GM19240 (cell line): Measurements from ENCODE around the gene POLG.

Experiments
- DNase-seq: peaks from one replicate; pipeline ENCODE4 v3.0.0; 2011; ENCODE audit warnings: low spot score; ENCODE audit not compliant: insufficient read length

Gene POLG

DNA sequence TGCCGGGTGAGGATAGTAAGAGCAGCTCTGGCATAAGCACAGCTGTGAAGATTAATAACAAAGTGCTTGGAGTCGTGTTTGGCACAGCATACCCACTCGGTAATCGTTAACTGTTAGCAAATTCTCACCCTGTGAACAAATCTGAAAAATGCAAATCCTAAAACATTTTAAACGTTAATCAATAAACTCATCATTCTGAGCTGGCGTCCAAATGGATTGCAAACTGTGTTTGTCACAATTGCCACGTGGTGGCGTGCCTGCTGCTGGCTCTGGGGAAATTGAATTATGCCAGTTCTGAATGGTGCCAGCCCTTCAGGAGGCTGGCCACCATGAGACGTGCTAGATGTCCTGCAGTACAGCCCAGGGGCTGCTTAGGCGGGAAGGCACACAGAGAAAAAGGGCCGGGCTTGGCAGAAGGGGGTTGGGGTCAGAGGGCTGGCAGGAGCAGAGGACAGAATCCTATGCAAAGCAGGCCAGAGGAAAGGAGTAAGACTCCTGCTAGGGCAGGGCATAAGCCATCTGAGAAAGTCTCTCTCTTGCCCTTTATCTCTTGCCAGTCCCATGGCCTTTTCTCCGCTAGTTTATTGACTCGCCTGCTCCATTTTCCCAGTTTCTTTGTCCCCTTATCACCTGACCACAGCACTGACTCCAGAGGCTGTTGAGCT lies 22.1 kb upstream of the POLG start:
- no peak for DNase-seq

DNA sequence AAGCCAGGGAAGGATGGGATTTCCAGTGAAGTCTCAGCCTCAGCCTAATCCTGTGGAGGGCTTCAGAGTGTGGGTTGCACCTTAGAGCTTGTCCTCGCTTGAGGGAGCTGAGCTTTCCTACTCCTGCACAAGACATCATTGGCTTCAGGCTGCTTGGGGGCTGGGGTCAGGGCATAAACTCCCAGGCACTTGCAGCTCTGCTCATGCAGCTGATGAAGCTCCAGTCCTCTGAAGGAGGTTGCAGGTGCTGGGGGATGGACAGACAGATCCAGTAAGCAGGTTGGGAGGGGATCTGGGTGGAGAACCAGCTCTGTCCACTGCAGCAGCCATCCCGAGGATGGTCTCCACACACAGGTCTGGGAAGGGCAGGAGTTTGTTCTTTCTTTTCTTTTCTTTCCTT lies 19.4 kb upstream of the POLG start:
- no peak for DNase-seq

DNA sequence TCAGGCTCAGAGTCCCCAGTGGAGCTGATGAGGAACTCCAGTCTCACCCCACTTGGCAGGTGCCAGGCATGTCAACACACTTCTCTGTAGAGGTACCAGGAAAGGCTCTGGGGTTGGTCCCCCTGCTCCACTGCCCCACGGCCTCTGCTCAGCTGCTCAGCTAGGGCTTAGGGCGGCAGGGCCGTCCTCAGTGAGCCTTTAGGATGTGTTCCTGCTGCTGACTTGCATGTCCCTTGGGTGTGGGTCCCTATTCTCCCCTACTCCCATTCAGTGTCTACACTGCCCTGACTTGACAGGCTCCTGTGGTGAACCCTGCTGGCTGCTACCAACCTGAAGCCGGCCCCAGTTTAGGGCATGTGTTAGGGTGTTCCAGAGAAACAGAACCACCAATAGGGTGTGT lies 17.9 kb upstream of the POLG start:
- no peak for DNase-seq

DNA sequence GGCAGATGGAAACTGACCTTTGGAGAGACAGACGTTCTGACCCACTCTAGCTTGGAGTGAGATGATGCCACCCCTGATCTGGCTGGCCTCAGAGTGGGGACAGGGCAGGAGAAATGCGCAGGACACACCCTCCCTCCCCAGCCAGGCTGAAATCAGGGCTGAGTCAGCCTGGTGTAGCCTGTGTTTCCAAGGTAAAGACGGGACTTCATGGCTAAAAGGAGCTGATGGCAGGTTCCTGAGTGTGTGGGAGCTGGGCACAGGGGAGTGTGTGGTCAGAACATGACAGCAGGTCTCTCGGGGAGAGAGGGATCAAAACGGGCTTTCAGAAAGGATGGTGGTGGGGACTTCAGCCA lies 14.6 kb upstream of the POLG start:
- no peak for DNase-seq

DNA sequence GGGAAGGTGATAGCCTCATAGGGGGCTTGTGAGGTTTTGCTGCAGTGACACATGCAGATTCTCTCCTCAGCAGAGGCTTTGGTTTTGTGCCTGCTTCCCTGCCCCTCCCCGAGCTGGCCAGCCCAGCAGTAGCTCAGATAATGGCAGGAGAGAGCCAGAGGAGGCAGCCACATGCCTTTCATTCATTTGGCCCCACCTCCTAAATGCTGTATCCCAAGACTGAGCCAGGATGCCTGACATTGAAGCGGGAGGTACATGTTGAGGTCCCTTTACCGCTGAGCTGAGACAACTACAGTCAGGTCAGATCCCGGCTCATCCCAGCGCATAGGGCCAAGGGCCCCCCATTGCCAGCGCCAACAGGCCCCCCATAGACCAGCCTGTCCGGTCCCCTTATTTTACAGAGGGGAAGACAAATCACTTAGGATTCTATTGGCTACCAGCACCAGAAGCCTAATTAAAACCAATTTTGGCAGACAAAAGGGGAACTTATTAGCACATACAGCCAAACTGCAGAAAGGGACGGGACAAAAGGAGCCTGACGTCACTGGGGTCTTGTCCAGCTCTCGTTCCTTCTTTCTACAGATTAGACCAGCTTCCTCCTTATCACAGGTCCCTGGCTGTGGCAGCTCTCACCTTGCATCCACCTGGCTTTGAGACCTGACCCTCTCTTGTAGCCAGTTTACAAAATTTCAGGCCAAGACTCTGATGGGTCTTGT lies 12.1 kb upstream of the POLG start:
- DNase-seq, result no peak

DNA sequence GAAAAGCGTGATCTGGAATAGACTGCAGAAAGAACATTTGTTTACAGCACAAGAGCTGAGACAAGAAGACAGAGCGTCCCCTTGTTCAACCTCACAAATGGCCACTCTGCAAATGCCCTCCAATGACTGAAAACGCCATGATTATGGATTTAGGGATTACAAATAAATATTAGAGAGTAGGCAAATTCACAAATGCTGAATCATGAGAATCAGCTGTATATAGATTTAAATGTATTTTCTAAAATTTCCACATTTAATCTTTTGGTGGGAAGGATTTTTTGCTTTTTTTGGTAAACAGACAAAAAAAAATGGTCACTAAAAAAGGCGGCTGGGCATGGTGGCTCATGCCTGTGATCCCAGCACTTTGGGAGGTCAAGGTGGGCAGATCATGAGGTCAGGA lies 10.6 kb upstream of the POLG start:
- no peak for DNase-seq

DNA sequence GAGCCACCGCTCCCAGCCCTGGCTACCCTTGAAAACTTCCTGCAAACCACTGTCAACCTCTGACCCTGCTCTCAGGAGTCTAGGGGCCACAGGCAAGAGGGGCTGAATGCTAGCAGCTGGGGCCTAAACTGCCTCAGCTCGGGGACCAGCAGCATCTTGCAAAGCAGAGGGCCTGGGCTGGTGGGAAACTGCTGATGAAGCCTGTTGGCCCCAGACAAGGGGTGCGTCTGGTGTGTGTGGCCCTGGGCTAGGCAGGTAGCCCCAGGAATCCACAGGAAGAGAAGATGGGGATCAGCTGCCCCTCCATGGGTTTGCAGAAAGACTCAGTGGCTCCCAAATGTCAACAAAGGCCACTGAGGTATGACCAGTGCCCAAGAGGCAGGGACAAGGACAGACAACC lies 8.2 kb upstream of the POLG start:
- no peak for DNase-seq

DNA sequence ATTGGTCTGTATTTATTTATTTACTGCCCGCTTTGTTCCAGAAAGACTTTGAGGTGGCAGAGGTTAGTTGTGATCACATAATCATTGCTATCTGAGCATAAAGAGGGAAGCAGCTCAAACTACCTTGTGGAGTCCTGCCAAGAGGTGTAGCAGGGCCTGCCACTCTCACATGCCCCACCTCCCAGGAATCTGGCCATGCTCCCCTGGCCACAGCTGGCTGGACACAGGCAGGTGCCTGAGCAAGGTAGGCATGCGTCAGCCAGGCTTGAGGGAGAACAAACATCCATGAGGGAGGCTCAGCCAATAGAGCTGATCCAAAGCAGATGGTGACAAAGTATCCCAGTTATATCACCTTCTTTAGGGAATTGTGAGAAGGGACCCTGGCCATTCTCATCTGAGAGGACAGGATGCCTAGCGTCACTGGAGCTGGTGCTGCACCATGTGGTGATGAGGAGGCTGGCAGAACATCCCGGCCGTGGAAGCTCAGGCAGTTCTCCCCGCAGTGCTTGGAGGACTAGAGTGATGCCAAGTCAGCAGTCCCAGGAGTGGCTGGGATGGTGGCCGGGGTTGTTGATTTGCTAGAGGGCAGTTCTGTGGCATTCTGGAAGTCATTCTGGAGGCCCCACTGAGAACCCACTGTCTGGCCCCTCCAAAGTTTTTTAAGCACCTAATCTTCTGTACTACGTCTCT lies 6.8 kb upstream of the POLG start:
- no peak for DNase-seq

DNA sequence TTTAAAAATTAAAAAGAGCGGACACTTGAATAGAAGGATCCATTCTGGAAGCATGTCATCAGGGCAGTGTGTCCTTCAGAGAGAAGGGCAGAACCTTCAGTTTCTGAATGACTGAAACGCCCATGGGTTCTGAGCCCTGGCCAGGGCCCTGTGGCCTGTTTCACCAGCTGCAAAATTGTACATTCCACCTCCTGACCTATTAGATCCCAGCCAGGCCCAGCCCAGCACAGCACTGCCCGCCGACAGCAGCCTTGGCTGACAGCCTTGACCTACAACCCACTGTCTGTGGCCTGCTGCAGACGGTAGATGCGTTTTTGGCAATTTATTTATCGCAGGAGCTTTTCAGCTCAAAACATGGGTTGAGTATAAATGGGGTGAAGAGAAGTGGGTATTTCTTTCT lies 5.9 kb upstream of the POLG start:
- no peak for DNase-seq

DNA sequence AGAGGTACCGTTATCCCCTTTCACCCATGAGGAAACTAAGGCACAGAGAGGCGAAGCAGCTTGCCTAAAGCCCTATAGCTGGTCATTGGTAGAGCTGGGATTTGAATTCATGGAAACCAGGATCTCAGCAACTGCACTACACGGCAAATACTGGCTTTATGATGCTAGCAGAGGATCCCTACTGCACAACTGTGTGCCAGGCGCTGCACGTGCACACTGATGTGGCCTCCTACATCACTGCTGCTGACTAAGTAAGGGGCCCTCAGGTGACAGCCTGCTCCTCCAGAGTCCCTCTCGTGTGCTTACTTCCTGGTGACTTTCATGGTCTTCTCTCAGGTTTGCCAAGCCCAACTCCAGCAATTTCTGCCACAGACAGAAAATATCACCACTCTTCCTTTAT lies 3.4 kb upstream of the POLG start:
- no peak for DNase-seq

DNA sequence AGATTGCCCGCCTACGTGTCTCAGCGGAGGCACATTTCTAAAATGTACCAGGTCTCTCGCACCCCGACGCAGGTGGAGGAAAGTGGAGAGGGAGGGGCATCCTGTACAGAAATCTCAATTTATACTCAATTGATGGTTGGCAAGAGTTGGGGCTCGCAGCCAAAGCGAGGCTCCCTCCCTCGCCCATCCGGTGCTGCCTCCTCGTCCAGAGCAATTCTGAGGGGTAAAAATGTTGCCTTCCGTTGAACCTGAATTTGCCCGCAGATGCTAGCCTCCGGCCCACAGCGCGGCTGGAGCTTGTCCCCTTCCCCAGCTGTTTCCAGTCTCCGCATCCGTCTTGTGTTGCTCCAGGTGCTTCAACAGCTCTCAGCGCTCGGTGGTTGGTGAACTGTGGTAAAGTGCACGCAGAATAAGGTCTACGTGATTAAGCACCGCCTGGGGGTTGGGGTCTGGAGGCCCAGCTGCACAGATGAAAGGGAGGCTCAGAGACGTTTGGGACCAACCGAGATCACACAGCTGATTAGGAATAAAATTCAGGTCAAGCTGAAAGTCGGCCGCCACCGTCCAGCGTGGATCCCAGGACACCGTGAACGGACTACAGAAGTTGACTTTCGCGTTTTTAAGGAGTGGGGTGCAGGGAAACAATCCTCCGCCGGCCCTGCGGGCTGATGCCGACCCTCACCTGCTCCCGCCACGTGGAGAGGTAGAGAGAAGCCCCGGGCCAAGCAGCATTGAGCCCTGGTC lies 846 bp upstream of the POLG start:
- DNase-seq, result no peak

DNA sequence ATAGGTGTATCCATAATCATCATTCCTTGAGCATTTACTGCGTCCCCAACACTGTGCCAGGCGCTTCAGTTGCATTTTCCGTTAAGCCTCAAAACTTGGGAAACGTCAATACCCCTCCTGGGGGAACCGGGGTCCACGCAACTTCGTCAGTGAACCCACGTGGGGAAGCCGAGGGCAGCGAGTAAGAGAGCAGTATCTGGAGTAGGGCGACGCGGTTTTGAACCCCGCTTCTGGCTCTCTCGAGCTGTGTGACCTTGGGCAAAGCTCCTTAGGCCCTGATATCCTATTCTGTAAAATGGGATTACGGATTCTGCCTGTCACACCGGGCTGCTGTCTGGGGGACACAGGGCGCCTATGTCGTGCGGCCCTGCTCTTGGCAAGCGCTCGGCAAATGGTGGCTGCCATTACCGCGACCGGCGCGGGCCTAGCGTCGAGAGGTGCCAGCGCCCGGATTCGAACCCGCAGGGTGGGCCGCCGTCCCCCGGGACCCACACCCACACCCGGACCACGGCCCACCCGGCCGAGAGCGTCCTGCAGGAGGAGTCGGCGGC lies 590 bp downstream of the POLG start:
- DNase-seq, result peak; percentile 64

DNA sequence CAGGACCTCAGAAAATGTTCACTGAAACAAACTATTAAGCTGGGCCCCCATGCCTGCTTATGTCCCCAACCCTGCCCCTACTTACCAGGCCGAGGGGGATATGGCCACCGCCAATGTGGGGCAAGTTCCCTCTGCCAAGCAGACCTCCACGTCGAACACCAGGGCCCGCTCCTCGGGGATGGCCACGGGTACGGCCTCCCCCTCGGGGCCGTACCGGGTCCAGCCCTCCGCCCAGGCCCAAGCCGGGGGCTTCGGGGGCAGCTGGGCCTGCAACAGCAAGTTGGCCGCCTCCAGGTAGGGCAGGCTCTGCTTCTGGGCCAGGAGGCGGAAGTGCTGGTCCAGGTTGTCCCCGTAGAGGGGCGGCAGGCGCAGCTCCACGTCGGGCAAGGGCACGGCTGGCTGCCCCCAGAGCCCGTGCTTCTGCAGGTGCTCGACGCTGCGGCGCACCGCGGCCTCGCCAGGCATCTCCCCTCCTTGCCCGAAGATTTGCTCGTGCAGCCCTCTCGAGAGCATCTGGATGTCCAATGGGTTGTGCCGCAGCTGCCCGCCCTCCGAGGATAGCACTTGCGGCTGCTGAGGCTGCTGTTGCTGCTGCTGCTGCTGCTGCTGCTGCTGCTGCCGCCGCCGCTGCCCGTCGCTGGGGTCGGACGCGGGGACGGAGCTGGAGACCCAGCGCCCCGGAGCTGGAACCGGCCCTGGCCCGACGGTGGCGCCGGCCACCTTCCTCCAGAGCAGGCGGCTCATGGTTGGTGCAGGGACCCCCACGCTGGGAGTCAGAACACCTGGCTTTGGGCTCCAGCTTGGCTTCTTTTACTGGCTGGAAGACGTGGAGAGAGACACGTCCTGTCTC lies 1.4 kb downstream of the POLG start:
- DNase-seq, result no peak

DNA sequence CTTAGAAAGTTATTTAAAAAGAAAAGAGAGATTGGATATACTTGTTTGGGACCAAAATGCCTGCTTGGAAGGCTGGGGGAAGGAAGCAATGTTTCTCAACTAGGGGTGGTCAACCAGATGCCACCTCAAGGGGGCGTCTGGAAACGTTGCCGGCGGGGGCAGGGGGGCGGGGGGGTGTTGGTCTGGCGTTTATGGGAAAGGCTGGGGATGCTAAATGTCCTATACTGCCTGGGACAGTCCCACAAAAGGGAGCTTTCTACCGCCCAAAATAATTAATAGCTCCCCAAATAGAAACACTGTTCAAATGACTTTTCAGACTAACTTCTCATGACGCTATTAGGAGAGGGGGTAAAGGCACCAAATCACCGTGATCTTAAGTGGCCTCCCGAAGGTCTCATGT lies 2.2 kb downstream of the POLG start:
- no peak for DNase-seq

DNA sequence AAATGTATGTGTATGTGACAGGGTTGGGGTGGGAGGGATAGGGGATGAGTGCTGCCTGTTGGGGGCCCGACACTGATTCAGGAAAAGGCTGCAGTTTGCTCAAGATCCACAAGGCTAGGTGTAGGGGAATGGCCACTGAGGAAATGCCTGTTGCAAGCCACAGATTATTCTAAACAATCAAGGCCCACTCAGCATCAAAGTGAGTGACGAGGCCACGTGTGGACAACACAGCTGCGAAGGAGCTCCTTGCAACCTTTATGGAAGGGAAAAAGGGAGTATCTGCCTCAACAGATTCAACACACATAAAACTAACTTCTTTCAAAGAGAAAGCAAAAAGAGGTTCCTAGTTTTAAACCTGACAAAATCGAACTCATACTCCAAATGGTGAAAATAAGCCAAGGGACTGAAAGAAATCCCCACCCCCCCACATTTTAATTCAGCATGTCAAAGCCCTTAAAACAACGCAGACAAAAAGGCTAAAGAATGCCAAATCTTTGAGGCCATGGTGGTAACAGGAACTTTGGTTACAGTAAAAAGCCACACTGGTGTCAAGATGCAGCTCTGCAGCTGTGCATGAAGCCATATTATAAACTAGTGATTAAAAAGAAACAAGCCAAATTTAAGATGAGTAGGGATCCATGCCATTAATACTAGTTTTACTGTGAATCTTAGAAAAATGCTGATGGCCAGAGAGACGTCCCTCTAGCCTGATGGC lies 3.6 kb downstream of the POLG start:
- no peak for DNase-seq

DNA sequence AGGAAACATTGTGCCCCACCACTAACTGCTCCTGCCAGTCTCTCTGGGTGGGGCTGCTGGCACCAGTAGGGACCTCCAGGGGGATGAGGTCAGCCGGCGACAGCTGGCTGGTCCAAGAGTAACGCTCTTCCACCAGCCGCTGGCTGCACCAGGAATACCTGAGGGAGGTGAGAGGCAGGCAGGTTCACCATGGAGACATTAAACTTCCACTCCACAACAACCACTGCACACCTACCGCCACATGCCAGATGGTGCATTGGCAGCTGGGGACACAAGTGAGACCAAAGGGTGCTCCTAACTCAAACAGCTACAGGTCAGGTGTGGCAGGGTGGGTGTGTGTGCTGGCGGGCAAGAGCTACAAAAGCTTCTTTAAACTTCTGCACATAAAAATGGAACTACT lies 4.5 kb downstream of the POLG start:
- DNase-seq, result no peak

DNA sequence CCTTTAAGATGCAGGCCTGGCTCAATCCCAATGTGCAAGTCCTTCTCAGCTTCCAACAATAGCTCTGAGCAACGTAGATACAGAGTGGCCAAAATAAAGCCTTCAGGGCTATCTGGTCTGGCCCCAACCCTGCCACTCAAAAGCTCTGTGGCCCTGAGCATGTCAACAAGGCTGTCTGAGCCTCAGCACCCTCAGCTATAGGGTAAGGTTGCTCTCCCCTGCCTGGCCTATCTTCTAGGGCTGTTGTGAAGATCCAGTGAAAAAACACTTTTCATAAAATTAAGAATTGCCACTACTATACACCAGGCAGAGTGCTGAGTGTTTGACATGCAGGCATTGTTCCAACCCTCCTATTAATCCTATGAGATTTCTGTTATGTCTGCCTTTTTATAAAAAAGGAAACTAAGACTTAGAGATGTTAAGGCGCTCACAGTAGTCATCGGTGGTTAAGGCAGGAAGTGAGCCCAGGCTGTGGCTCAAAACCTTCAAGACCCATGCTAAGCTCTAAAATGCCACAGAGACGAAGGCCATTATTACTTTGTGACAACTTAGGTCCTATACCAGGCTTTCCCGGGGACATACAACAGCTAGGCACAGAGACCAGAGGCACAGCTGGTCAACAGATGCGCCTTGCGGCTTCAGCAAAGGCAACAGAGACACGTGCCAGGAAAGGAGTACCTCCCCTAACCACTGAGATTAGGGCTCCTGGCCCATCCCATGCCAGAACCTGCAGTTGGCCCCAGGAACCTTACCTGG lies 5.1 kb downstream of the POLG start:
- DNase-seq, result no peak

DNA sequence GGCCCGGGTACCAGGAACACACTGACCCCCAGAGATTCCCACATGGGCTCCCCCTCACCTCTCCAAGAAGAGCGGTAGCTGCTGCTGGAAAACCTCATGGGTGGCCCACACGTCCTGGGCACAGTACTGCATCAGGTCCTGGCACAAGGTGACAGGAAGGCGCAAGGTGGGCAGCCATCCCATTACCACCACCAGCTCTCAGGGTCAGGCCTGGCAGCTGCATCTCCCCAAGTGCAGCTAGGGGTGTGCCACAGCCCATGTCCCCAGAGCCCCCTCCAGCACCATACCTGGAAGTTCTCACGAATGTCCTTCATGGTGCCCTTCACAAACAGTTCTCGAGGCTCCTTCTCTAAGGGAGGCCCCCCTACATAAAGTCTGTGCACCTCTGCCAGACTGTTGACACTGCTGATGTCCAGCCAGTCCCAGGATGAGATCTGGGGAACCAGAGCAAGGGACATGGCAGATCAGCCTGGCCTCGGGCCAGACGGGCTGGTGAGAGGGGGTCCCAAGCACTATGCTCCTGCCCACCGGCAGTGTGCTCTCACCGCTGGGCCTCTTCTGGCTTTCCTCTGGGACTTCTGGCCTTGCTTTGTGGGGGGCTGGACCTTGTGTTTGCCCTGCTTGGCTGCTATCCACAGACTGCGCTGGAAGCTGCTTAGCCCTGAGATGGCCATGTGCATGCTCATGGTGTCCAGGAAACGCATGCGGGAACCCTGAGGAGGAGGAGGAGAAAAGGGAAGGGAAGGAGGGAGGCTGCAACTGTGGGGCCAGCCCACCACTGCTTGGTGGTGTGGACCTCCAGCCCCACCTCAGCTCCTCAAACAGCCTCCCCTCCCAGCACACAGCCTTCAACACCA lies 6.0 kb downstream of the POLG start:
- no peak for DNase-seq

DNA sequence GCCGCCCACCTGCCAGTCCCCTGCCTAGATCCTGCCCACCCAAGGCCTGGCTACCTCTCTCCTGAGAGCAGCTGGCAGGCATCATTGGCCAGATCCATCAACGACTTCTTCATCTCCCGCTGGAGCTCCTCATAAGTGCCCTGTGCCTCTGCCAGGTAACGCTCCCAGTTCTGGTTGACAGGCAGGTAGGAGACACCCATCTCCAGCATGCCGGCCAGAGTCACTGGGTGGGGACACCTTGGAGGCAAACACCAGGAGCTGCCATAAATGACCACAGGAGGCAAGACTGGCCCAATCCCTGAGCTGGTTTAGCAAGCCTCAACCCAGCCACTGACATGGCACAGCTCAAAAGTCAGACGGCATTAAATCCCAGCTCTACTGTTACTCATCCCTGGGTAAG lies 7.5 kb downstream of the POLG start:
- DNase-seq, result no peak
